Measurements from ENCODE around the gene MPND.

DNA sequence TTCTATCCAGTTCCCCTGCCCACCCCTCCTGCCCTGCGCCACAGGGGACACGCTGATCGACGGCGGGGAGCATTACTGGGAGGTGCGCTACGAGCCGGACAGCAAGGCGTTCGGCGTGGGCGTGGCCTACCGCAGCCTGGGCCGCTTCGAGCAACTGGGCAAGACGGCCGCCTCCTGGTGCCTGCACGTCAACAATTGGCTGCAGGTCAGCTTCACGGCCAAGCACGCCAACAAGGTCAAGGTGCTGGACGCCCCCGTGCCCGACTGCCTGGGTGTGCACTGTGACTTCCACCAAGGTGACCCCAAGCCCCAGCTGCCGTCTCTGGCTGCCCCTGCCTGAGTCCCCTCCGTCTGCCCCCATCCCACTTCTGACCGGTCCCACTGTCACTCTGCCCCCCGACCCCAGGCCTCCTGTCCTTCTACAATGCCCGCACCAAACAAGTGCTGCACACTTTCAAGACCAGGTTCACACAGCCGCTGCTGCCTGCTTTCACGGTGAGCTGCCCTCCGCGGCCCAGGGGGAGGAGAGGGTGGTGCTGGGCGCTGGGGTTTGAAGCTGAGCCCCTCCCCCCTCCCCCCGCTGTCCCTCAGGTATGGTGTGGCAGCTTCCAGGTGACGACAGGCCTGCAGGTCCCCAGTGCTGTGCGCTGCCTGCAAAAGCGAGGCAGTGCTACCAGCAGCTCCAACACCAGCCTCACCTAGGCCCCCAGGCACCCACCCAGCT, 20.3 kb upstream of the MPND start:
- TF ChIP-seq YY1 (IDR thresholded peaks at IDR 0.05; ENCODE audit: extremely low read depth, insufficient replicate concordance, low read depth, low read length) (no peak), POLR2A (IDR thresholded peaks at IDR 0.05; ENCODE audit: borderline replicate concordance, extremely low read depth, insufficient read depth, insufficient read length) (no peak), SP1 (IDR thresholded peaks at IDR 0.05; ENCODE audit: low read depth) (no peak), ZNF274 (IDR thresholded peaks at IDR 0.05; ENCODE audit: low read depth, low read length) (no peak), FOSL1 (IDR thresholded peaks at IDR 0.05; ENCODE audit: low read depth) (no peak), EZH2phosphoT487 (IDR thresholded peaks at IDR 0.05; ENCODE audit: borderline replicate concordance) (no peak), POLR2AphosphoS5 (IDR thresholded peaks at IDR 0.05; ENCODE audit: low read depth, low read length) (no peak), ATF3 (IDR thresholded peaks at IDR 0.05) (no peak), TCF7L2 (IDR thresholded peaks at IDR 0.05; ENCODE audit: borderline replicate concordance, extremely low read depth, insufficient read depth, insufficient read length) (no peak), RAD21 (IDR thresholded peaks at IDR 0.05; ENCODE audit: low read depth) (no peak), CBX3 (IDR thresholded peaks at IDR 0.05; ENCODE audit: low read depth) (no peak)
- TF ChIP-seq, protein P1, sequence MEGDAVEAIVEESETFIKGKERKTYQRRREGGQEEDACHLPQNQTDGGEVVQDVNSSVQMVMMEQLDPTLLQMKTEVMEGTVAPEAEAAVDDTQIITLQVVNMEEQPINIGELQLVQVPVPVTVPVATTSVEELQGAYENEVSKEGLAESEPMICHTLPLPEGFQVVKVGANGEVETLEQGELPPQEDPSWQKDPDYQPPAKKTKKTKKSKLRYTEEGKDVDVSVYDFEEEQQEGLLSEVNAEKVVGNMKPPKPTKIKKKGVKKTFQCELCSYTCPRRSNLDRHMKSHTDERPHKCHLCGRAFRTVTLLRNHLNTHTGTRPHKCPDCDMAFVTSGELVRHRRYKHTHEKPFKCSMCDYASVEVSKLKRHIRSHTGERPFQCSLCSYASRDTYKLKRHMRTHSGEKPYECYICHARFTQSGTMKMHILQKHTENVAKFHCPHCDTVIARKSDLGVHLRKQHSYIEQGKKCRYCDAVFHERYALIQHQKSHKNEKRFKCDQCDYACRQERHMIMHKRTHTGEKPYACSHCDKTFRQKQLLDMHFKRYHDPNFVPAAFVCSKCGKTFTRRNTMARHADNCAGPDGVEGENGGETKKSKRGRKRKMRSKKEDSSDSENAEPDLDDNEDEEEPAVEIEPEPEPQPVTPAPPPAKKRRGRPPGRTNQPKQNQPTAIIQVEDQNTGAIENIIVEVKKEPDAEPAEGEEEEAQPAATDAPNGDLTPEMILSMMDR (IDR thresholded peaks at IDR 0.05 in 2 of 3, conservative IDR thresholded peaks at IDR 0.05 in 1 of 3; ENCODE audit: borderline replicate concordance in 1 of 3, insufficient read depth in 1 of 3, low read depth in 2 of 3, low read length in 2 of 3) = no peak
